GM12878 (cell line): ENCODE results near the gene ICAM2.

Source experiments
- BHLHE40 ChIP-seq, 2 experiments: fragments of 450-650 bp in 1 of 2; IDR thresholded peaks; 2 replicates each; pipeline ENCODE4 v1.6.1; 2011 to 2017; ENCODE audit warnings: low read depth in 2 of 2, borderline replicate concordance in 1 of 2, improper control_type of control experiment in 1 of 2, low read length in 1 of 2, mild to moderate bottlenecking in 1 of 2
- CHD2 ChIP-seq: IDR thresholded peaks from 2 replicates; pipeline ENCODE4 v1.6.1; 2011; ENCODE audit warnings: low read depth, low read length, improper control_type of control experiment, borderline replicate concordance
- CTCF ChIP-seq, 3 experiments: IDR thresholded peaks in 2 of 3; conservative IDR thresholded peaks in 1 of 3; 2 replicates each; pipeline ENCODE4 v1.5.1; 2011; ENCODE audit warnings: low read depth in 3 of 3, low read length in 3 of 3, mild to moderate bottlenecking in 3 of 3, control low read depth in 2 of 3, moderate library complexity in 2 of 3, inconsistent platforms in 1 of 3, mixed read lengths in 1 of 3; ENCODE audit not compliant: control insufficient read depth in 2 of 3, insufficient read depth in 1 of 3; ENCODE audit errors: extremely low read depth in 1 of 3
- EP300 ChIP-seq, 2 experiments: fragments of 150-350 bp in 1 of 2; IDR thresholded peaks; 2 replicates each; pipeline ENCODE4 v1.6.1; 2011 to 2012; ENCODE audit warnings: low read depth in 2 of 2, low read length in 2 of 2, borderline replicate concordance in 1 of 2, improper control_type of control experiment in 1 of 2, inconsistent platforms in 1 of 2; ENCODE audit not compliant: control insufficient read depth in 1 of 2
- POLR2AphosphoS2 ChIP-seq: IDR thresholded peaks from 2 replicates; pipeline ENCODE4 v1.6.1; 2011; ENCODE audit warnings: low read depth, mild to moderate bottlenecking, low read length, improper control_type of control experiment, moderate library complexity
- ZBTB33 ChIP-seq: fragments of 450-650 bp; IDR thresholded peaks from 2 replicates; pipeline ENCODE4 v1.6.1; 2017; ENCODE audit warnings: mild to moderate bottlenecking
- ZSCAN29 ChIP-seq: fragments of 450-650 bp; IDR thresholded peaks from 2 replicates; pipeline ENCODE4 v1.6.1; 2017; ENCODE audit warnings: mild to moderate bottlenecking, moderate library complexity
- TF ChIP-seq, protein P1 (sequence below): fragments of 450-650 bp; IDR thresholded peaks from 2 replicates; pipeline ENCODE4 v1.6.1; 2014; ENCODE audit warnings: mild to moderate bottlenecking
- TF ChIP-seq, protein P2 (sequence below): IDR thresholded peaks from 2 replicates; pipeline ENCODE4 v1.6.1; 2012; ENCODE audit warnings: low read depth, low read length, improper control_type of control experiment

DNA sequence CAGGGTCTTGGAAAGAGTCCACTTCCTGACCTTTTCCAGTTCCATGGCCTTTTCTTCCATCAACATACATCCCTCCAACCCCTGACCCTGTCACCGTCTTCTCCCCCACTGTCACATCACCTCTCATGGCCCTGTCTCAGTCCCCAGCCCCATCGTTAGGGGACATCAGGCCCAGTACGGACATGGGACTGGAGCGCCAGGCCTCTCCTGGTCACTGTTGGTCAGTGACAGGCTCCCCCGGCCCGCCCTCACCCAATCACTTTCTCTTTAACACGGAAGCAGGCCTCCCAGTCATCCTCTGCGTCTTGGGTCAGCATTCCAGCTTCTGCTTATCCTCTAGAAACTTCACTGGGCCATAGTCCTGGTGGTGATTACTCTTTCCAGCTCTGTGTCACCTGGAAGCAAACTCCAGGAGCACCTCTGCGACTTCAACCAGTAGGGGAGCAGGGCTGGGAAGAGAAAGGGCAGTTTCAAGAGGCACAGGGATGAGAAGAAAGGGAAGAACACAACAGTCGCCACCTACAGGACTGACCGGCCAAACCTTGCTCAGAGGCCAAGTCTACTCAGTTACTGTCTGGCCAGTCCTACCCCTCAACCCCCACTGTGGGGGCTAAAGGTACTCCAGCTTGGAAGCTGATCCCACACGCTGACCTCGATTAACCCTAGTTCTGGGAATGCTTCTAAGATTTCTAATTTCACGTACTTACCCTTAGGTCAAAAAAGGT is 15.9 kb upstream of the ICAM2 start:
- TF ChIP-seq ZSCAN29 (no peak), CTCF (IDR thresholded peaks at IDR 0.05 in 2 of 3, conservative IDR thresholded peaks at IDR 0.05 in 1 of 3; ENCODE audit: control insufficient read depth in 2 of 3, extremely low read depth in 1 of 3, insufficient read depth in 1 of 3, low read depth in 3 of 3, low read length in 3 of 3) (0 out of 6 replicates have a peak, but pooled peaks of 1 of the 3 experiments have one; percentile 12), CHD2 (no peak), BHLHE40 (IDR thresholded peaks at IDR 0.05; ENCODE audit: borderline replicate concordance in 1 of 2, low read depth in 2 of 2, low read length in 1 of 2) (no peak), EP300 (IDR thresholded peaks at IDR 0.05; ENCODE audit: borderline replicate concordance in 1 of 2, control insufficient read depth in 1 of 2, low read depth in 2 of 2, low read length in 2 of 2) (no peak), POLR2AphosphoS2 (no peak), ZBTB33 (no peak)
- TF ChIP-seq, protein P1, sequence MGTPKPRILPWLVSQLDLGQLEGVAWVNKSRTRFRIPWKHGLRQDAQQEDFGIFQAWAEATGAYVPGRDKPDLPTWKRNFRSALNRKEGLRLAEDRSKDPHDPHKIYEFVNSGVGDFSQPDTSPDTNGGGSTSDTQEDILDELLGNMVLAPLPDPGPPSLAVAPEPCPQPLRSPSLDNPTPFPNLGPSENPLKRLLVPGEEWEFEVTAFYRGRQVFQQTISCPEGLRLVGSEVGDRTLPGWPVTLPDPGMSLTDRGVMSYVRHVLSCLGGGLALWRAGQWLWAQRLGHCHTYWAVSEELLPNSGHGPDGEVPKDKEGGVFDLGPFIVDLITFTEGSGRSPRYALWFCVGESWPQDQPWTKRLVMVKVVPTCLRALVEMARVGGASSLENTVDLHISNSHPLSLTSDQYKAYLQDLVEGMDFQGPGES: no peak
- TF ChIP-seq, protein P2, sequence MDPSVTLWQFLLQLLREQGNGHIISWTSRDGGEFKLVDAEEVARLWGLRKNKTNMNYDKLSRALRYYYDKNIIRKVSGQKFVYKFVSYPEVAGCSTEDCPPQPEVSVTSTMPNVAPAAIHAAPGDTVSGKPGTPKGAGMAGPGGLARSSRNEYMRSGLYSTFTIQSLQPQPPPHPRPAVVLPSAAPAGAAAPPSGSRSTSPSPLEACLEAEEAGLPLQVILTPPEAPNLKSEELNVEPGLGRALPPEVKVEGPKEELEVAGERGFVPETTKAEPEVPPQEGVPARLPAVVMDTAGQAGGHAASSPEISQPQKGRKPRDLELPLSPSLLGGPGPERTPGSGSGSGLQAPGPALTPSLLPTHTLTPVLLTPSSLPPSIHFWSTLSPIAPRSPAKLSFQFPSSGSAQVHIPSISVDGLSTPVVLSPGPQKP: no peak
